ENCODE measurements around the gene TANGO2. TPM values are rescaled to one million over a fixed set of nuclear protein-coding genes. Genes with fewer than 3 reads are reported as not detected.

TANGO2 gene
- polyA plus RNA-seq, 2 donors: 9.5 to 9.8 TPM

GRCh38 chr22:20011993-20012740 is 8.7 kb upstream of the TANGO2 start:
- H3K4me3 ChIP-seq (ENCODE audit: low read depth in 1 of 2, low read length in 2 of 2): no peak overlapping the region
- WGBS, 2 donors: 92 to 96% methylated on average over 7 of the region's 7 CpGs
- H3K4me1 ChIP-seq (ENCODE audit: control insufficient read depth in 2 of 2, insufficient read depth in 2 of 2, low read length in 1 of 2): peaks cover 0 to 10% of the 10 kb centered on the region in 2 donors
- no peaks in the 10 kb centered on the region for H3K27me3 ChIP-seq (ENCODE audit: control insufficient read depth in 1 of 2, insufficient read depth in 2 of 2, low read length in 2 of 2)
- no peaks in the 10 kb centered on the region for H3K36me3 ChIP-seq (ENCODE audit: control insufficient read depth in 2 of 2, insufficient read depth in 2 of 2, low read length in 1 of 2)
- H3K27ac ChIP-seq (ENCODE audit: low read depth in 2 of 2, low read length in 1 of 2): no peak overlapping the region
- no peaks in the 10 kb centered on the region for H3K9me3 ChIP-seq (ENCODE audit: control insufficient read depth in 2 of 2, insufficient read depth in 1 of 2, low read depth in 1 of 2, low read length in 1 of 2)

GRCh38 chr22:20012741-20013331 is 8.1 kb upstream of the TANGO2 start:
- WGBS, 2 donors: 89 to 90% methylated on average over 10 of the region's 10 CpGs
- Histone ChIP-seq H3K27me3 (ENCODE audit: control insufficient read depth in 1 of 2, insufficient read depth in 2 of 2, low read length in 2 of 2) (no peaks in the 10 kb centered on the region), H3K4me3 (ENCODE audit: low read depth in 1 of 2, low read length in 2 of 2) (no peak overlapping the region), H3K4me1 (ENCODE audit: control insufficient read depth in 2 of 2, insufficient read depth in 2 of 2, low read length in 1 of 2) (peaks cover 0 to 12% of the 10 kb centered on the region in 2 donors), H3K9me3 (ENCODE audit: control insufficient read depth in 2 of 2, insufficient read depth in 1 of 2, low read depth in 1 of 2, low read length in 1 of 2) (no peaks in the 10 kb centered on the region), H3K27ac (ENCODE audit: low read depth in 2 of 2, low read length in 1 of 2) (no peak overlapping the region), H3K36me3 (ENCODE audit: control insufficient read depth in 2 of 2, insufficient read depth in 2 of 2, low read length in 1 of 2) (no peaks in the 10 kb centered on the region)

DNA sequence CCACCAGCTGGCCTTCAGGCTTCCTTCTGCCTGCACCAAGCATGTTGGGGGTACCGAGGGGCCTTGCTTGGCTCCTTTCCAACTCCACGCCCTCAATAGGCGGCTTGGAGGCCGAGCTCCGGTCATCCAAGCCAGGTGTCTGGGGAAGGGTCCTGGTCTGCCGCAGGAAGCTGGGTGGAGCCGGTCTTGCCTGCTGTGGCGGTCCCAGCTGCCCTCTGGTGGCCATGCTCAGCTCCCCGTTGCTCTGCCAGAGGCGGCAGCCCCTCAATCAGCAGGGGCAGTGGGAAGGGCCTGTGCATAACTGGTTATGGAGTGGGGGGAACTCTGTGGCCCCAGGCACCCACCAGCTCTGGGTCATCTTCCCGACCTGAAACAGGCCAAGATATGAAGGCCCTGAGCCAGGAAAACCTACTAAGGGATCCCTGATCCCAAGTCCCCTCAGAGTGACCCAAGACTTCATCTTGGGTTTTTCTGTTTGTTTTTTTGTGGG is 7.5 kb upstream of the TANGO2 start:
- Histone ChIP-seq H3K36me3 (ENCODE audit: control insufficient read depth in 2 of 2, insufficient read depth in 2 of 2, low read length in 1 of 2) (no peaks in the 10 kb centered on the region), H3K4me3 (ENCODE audit: low read depth in 1 of 2, low read length in 2 of 2) (no peak overlapping the region), H3K4me1 (ENCODE audit: control insufficient read depth in 2 of 2, insufficient read depth in 2 of 2, low read length in 1 of 2) (peaks cover 0 to 12% of the 10 kb centered on the region in 2 donors), H3K9me3 (ENCODE audit: control insufficient read depth in 2 of 2, insufficient read depth in 1 of 2, low read depth in 1 of 2, low read length in 1 of 2) (no peaks in the 10 kb centered on the region), H3K27ac (ENCODE audit: low read depth in 2 of 2, low read length in 1 of 2) (no peak overlapping the region), H3K27me3 (ENCODE audit: control insufficient read depth in 1 of 2, insufficient read depth in 2 of 2, low read length in 2 of 2) (no peaks in the 10 kb centered on the region)
- 31 to 36% methylated on average over 11 of the region's 11 CpGs for WGBS, 2 donors

DNA sequence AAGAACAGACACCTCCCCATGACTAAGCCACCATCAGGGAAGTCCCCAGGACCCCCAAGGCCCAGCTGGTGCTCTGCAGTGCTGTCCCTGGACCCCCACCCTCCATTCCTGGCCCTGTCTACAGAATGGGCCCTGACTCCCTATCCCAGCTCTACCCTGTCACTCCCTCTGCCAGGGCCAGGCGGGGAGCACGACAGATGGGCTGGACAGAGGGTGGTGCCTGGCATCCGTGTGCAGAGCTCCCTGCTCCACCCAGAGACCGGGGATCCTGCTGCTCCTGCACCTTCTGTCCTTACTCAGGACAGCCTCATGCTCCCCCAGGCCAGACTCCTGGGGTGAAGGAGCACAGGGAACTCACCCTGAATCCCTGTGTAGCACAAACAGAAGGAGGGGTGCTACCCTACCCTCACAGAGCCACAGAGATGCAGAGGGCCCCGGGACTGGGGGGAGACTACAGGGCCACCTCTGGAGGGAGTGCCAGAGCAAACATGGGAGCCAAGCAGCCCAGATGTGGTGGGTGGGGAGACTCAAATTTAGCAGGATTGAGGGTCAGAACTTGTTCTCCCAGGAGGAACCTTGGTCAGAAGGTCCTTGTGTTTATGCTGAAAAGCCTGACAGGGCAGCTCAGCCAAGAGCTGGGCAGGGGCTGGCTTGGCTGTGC is 6.3 kb upstream of the TANGO2 start:
- 49 to 59% methylated on average over 5 of the region's 5 CpGs for WGBS, 2 donors
- Histone ChIP-seq H3K27me3 (ENCODE audit: control insufficient read depth in 1 of 2, insufficient read depth in 2 of 2, low read length in 2 of 2) (no peaks in the 10 kb centered on the region), H3K27ac (ENCODE audit: low read depth in 2 of 2, low read length in 1 of 2) (no peak overlapping the region), H3K36me3 (ENCODE audit: control insufficient read depth in 2 of 2, insufficient read depth in 2 of 2, low read length in 1 of 2) (no peaks in the 10 kb centered on the region), H3K4me1 (ENCODE audit: control insufficient read depth in 2 of 2, insufficient read depth in 2 of 2, low read length in 1 of 2) (peaks cover 0 to 12% of the 10 kb centered on the region in 2 donors), H3K4me3 (ENCODE audit: low read depth in 1 of 2, low read length in 2 of 2) (no peak overlapping the region), H3K9me3 (ENCODE audit: control insufficient read depth in 2 of 2, insufficient read depth in 1 of 2, low read depth in 1 of 2, low read length in 1 of 2) (no peaks in the 10 kb centered on the region)

DNA sequence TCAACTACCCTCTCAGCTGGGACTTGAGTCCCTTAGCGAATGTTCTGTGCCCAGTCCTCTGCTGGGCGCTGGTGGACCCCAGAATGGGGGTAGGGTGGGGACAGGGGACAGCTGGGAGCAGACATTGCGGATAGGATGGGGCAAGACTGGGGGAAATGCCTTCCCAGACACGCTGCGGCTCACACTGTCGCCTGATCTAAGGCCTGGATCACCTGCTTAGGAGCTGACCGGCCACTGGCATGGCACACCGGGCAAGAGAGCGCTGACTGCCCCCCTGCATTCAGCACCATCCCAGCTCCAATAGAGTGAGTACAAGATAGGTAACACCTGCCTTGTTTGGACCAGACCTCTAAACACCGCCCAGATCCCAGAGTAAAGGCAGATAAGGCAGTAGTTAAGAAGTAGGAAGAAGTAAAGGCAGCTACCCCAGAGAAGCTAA is 5.7 kb upstream of the TANGO2 start:
- WGBS, 2 donors: 81 to 91% methylated on average over 10 of the region's 10 CpGs
- Histone ChIP-seq H3K9me3 (ENCODE audit: control insufficient read depth in 2 of 2, insufficient read depth in 1 of 2, low read depth in 1 of 2, low read length in 1 of 2) (no peaks in the 10 kb centered on the region), H3K27me3 (ENCODE audit: control insufficient read depth in 1 of 2, insufficient read depth in 2 of 2, low read length in 2 of 2) (no peaks in the 10 kb centered on the region), H3K27ac (ENCODE audit: low read depth in 2 of 2, low read length in 1 of 2) (no peak overlapping the region), H3K36me3 (ENCODE audit: control insufficient read depth in 2 of 2, insufficient read depth in 2 of 2, low read length in 1 of 2) (no peaks in the 10 kb centered on the region), H3K4me3 (ENCODE audit: low read depth in 1 of 2, low read length in 2 of 2) (no peak overlapping the region), H3K4me1 (ENCODE audit: control insufficient read depth in 2 of 2, insufficient read depth in 2 of 2, low read length in 1 of 2) (peaks cover 0 to 13% of the 10 kb centered on the region in 2 donors)

- Histone ChIP-seq H3K4me3 (ENCODE audit: low read depth in 1 of 2, low read length in 2 of 2) (peak overlapping the region; percentile 62 to 75), H3K4me1 (ENCODE audit: control insufficient read depth in 2 of 2, insufficient read depth in 2 of 2, low read length in 1 of 2) (peaks cover 0 to 15% of the 10 kb centered on the region in 2 donors), H3K9me3 (ENCODE audit: control insufficient read depth in 2 of 2, insufficient read depth in 1 of 2, low read depth in 1 of 2, low read length in 1 of 2) (no peaks in the 10 kb centered on the region), H3K27ac (ENCODE audit: low read depth in 2 of 2, low read length in 1 of 2) (no peak overlapping the region), H3K27me3 (ENCODE audit: control insufficient read depth in 1 of 2, insufficient read depth in 2 of 2, low read length in 2 of 2) (no peaks in the 10 kb centered on the region), H3K36me3 (ENCODE audit: control insufficient read depth in 2 of 2, insufficient read depth in 2 of 2, low read length in 1 of 2) (no peaks in the 10 kb centered on the region)
- WGBS, 2 donors: 1 to 2% methylated on average over 65 to 101 of the region's 101 CpGs
Observed at GRCh38 chr22:20015971-20016733, 4.8 kb upstream of the TANGO2 start.

DNA sequence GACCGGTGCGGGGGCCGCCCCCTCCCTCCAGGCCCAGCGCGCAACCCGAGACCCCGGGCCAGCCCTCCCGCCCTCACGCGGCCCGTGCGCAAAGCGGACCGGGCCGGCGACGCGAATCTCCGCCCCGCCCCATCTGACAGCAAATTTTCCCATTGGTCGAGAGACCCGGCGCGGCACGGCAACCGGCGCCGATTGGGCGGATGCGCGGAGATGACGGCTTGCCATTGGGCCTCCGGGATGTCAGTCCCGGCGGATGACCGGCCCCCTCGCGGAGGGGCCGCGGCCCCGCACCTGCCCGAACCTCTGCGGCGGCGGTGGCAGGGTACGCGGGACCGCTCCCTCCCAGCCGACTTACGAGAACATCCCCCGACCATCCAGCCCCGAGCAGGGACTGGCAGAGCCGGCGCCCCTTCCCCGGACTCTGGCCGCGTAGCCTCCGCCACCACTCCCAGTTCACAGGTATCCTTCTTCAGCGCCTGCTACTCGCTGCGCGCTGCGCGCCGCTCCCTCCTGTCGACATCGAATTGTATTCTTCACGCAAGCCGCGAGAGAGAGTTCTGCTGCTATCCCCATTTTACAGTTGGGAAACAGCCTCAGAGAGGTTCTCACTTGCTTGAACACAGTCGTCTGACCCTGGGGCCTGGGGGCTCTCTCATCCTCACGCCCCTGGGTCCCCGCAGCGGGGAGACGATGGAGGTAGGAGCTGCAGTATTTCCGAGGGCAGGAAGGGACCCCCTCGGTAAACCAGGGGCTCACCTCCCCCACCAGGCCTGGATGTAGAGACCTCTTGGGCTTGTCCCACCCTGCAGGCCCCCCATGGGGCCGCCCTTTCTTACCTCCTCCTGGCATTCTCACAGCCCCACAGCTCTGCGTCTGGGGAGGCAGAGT is 3.9 kb upstream of the TANGO2 start, which contains the start of gene ARVCF:
ARVCF (minus strand) TSS at position 90 of the 888 bp plus-strand sequence. CDS start 26,029 bp downstream, outside the sequence.
- no peak within 1 kb of the TSS for H3K27ac ChIP-seq (ENCODE audit: low read depth in 2 of 2, low read length in 1 of 2)

GRCh38 chr22:20017622-20017958 is 3.3 kb upstream of the TANGO2 start:
- no peaks in the 10 kb centered on the region for H3K27me3 ChIP-seq (ENCODE audit: control insufficient read depth in 1 of 2, insufficient read depth in 2 of 2, low read length in 2 of 2)
- no peaks in the 10 kb centered on the region for H3K36me3 ChIP-seq (ENCODE audit: control insufficient read depth in 2 of 2, insufficient read depth in 2 of 2, low read length in 1 of 2)
- H3K4me3 ChIP-seq (ENCODE audit: low read depth in 1 of 2, low read length in 2 of 2): no peak overlapping the region
- no peak overlapping the region for H3K27ac ChIP-seq (ENCODE audit: low read depth in 2 of 2, low read length in 1 of 2)
- H3K9me3 ChIP-seq (ENCODE audit: control insufficient read depth in 2 of 2, insufficient read depth in 1 of 2, low read depth in 1 of 2, low read length in 1 of 2): no peaks in the 10 kb centered on the region
- peaks cover 9 to 25% of the 10 kb centered on the region in 2 donors for H3K4me1 ChIP-seq (ENCODE audit: control insufficient read depth in 2 of 2, insufficient read depth in 2 of 2, low read length in 1 of 2)
- 60 to 63% methylated on average over 9 of the region's 9 CpGs for WGBS, 2 donors

More for the DNA sequence above, 3.9 kb upstream of the TANGO2 start, which contains the start of gene ARVCF:
- Histone ChIP-seq H3K27me3 (ENCODE audit: control insufficient read depth in 1 of 2, insufficient read depth in 2 of 2, low read length in 2 of 2) (no peaks in the 10 kb centered on the region), H3K36me3 (ENCODE audit: control insufficient read depth in 2 of 2, insufficient read depth in 2 of 2, low read length in 1 of 2) (no peaks in the 10 kb centered on the region), H3K9me3 (ENCODE audit: control insufficient read depth in 2 of 2, insufficient read depth in 1 of 2, low read depth in 1 of 2, low read length in 1 of 2) (no peaks in the 10 kb centered on the region), H3K4me3 (ENCODE audit: low read depth in 1 of 2, low read length in 2 of 2) (peak within 1 kb of the TSS; percentile 62 to 75), H3K4me1 (ENCODE audit: control insufficient read depth in 2 of 2, insufficient read depth in 2 of 2, low read length in 1 of 2) (peaks cover 4 to 21% of the 10 kb centered on the region in 2 donors)
- 2% methylated on average over 61 to 79 of the region's 79 CpGs for WGBS, 2 donors

Measured in esophagus (tissue), 2 donors.